Activated naive CD8-positive, alpha-beta T cell treated with anti-CD3 and anti-CD28 coated beads for 36 hours (primary cell): ENCODE measurements around the gene NSL1. TPM values are rescaled to one million over a fixed set of nuclear protein-coding genes. Genes with fewer than 3 reads are reported as not detected.
A peak's percentile ranks its signal among the peaks of the same experiment; 100 is the strongest.
"Not testable (repeated sequence)": the region's sequence is repeated elsewhere in the genome, so short reads cannot be mapped to it uniquely, and the experiment has no call there.

Experiments used
- DNase-seq: peaks from one replicate; pipeline ENCODE4 v3.0.0; 2021
- H3K27ac Mint-ChIP-seq: one replicate; pipeline ENCODE4 v1.8.0; 2022; ENCODE audit warnings: mild to moderate bottlenecking, moderate library complexity, mixed read lengths
- H3K27me3 Mint-ChIP-seq: one replicate; pipeline ENCODE4 v1.8.0; 2022; ENCODE audit warnings: mild to moderate bottlenecking, mixed read lengths
- H3K36me3 Mint-ChIP-seq: one replicate; pipeline ENCODE4 v1.8.0; 2021; ENCODE audit warnings: mild to moderate bottlenecking, mixed read lengths
- H3K4me1 Mint-ChIP-seq: one replicate; pipeline ENCODE4 v1.8.0; 2021; ENCODE audit warnings: mixed read lengths
- H3K4me3 Mint-ChIP-seq: one replicate; pipeline ENCODE4 v1.8.0; 2022; ENCODE audit warnings: mild to moderate bottlenecking, moderate library complexity, mixed read lengths
- H3K9me3 Mint-ChIP-seq: one replicate; pipeline ENCODE4 v1.8.0; 2022; ENCODE audit warnings: mixed read lengths
- total RNA-seq, 2 experiments: library from RNA; stranded (reverse); gene quantifications; one replicate each; pipeline ENCODE4 v1.2.3, GENCODE V29; 2021

NSL1 gene
- total RNA-seq = 10 to 100 TPM; 35.7 to 36.7 TPM

GRCh38 chr1:212791676-212792395 is at the start of gene NSL1, which contains the start of gene TATDN3:
Gene NSL1, minus strand, starts transcription at chr1:212791777. Its CDS starts 14 bp downstream, at chr1:212791763.
Gene TATDN3, plus strand, starts transcription at chr1:212791894. Its CDS starts 28 bp downstream, at chr1:212791922.
- Mint-ChIP-seq H3K27ac (peak within 1 kb of the TSS; percentile 95), H3K27me3 (no peaks in the 10 kb centered on the region), H3K4me3 (peak within 1 kb of the TSS; percentile 99), H3K4me1 (peaks cover 27% of the 10 kb centered on the region), H3K9me3 (no peaks in the 10 kb centered on the region), H3K36me3 (peaks cover 7% of the 10 kb centered on the region)
- peak; percentile 93 for DNase-seq

GRCh38 chr1:212838145-212838544 is 46.6 kb upstream of the NSL1 start:
- DNase-seq = no peak

GRCh38 chr1:212833211-212834207 is 41.9 kb upstream of the NSL1 start:
- not testable (repeated sequence) for H3K4me3 Mint-ChIP-seq, DNase-seq, H3K4me1 Mint-ChIP-seq, H3K27me3 Mint-ChIP-seq, H3K9me3 Mint-ChIP-seq, H3K27ac Mint-ChIP-seq, H3K36me3 Mint-ChIP-seq

More at GRCh38 chr1:212838145-212838544, 46.6 kb upstream of the NSL1 start:
- no peaks in the 10 kb centered on the region for H3K27me3 Mint-ChIP-seq
- H3K4me3 Mint-ChIP-seq = no peak overlapping the region
- no peak overlapping the region for H3K27ac Mint-ChIP-seq
- no peaks in the 10 kb centered on the region for H3K9me3 Mint-ChIP-seq
- no peaks in the 10 kb centered on the region for H3K36me3 Mint-ChIP-seq
- H3K4me1 Mint-ChIP-seq = peaks cover 2% of the 10 kb centered on the region

GRCh38 chr1:212828395-212828794 is 36.8 kb upstream of the NSL1 start:
- Mint-ChIP-seq H3K27me3 (no peaks in the 10 kb centered on the region), H3K36me3 (peaks cover 10% of the 10 kb centered on the region), H3K27ac (no peak overlapping the region), H3K4me1 (no peaks in the 10 kb centered on the region), H3K4me3 (no peak overlapping the region), H3K9me3 (peaks cover 17% of the 10 kb centered on the region)
- no peak for DNase-seq

- peaks cover 17% of the 10 kb centered on the region for H3K9me3 Mint-ChIP-seq
- H3K4me1 Mint-ChIP-seq = no peaks in the 10 kb centered on the region
- H3K36me3 Mint-ChIP-seq = peaks cover 10% of the 10 kb centered on the region
- DNase-seq = no peak
- H3K27me3 Mint-ChIP-seq = no peaks in the 10 kb centered on the region
- H3K27ac Mint-ChIP-seq = no peak overlapping the region
- no peak overlapping the region for H3K4me3 Mint-ChIP-seq
Measured at GRCh38 chr1:212827831-212828278, 36.3 kb upstream of the NSL1 start.

- Mint-ChIP-seq H3K27ac (no peak overlapping the region), H3K9me3 (peaks cover 17% of the 10 kb centered on the region)
Measured at GRCh38 chr1:212827171-212827776, 35.7 kb upstream of the NSL1 start.

GRCh38 chr1:212825798-212826452 is 34.3 kb upstream of the NSL1 start:
- Mint-ChIP-seq H3K36me3 (peaks cover 10% of the 10 kb centered on the region), H3K27ac (no peak overlapping the region), H3K9me3 (peaks cover 17% of the 10 kb centered on the region), H3K27me3 (no peaks in the 10 kb centered on the region), H3K4me3 (no peak overlapping the region), H3K4me1 (no peaks in the 10 kb centered on the region)
- no peak for DNase-seq

More at GRCh38 chr1:212827171-212827776, 35.7 kb upstream of the NSL1 start:
- H3K4me1 Mint-ChIP-seq = no peaks in the 10 kb centered on the region
- peaks cover 10% of the 10 kb centered on the region for H3K36me3 Mint-ChIP-seq
- no peak for DNase-seq
- H3K4me3 Mint-ChIP-seq = no peak overlapping the region
- no peaks in the 10 kb centered on the region for H3K27me3 Mint-ChIP-seq

- Mint-ChIP-seq H3K27me3 (no peaks in the 10 kb centered on the region), H3K9me3 (peaks cover 17% of the 10 kb centered on the region), H3K4me3 (no peak overlapping the region), H3K36me3 (peaks cover 10% of the 10 kb centered on the region), H3K27ac (no peak overlapping the region), H3K4me1 (peaks cover 4% of the 10 kb centered on the region)
- DNase-seq = no peak
Measured at GRCh38 chr1:212824201-212824600, 32.6 kb upstream of the NSL1 start.

- no peak overlapping the region for H3K4me3 Mint-ChIP-seq
- H3K27me3 Mint-ChIP-seq = no peaks in the 10 kb centered on the region
- H3K36me3 Mint-ChIP-seq = peaks cover 10% of the 10 kb centered on the region
- H3K4me1 Mint-ChIP-seq = peaks cover 4% of the 10 kb centered on the region
- H3K27ac Mint-ChIP-seq = no peak overlapping the region
- DNase-seq = no peak
- H3K9me3 Mint-ChIP-seq = peaks cover 17% of the 10 kb centered on the region
Measured at GRCh38 chr1:212822956-212823355, 31.4 kb upstream of the NSL1 start.

GRCh38 chr1:212820969-212821368 is 29.4 kb upstream of the NSL1 start:
- Mint-ChIP-seq H3K36me3 (peaks cover 8% of the 10 kb centered on the region), H3K27me3 (no peaks in the 10 kb centered on the region), H3K27ac (no peak overlapping the region), H3K9me3 (peaks cover 8% of the 10 kb centered on the region), H3K4me3 (no peak overlapping the region), H3K4me1 (peaks cover 4% of the 10 kb centered on the region)
- DNase-seq = no peak

- H3K4me1 Mint-ChIP-seq = peaks cover 4% of the 10 kb centered on the region
- H3K27ac Mint-ChIP-seq = no peak overlapping the region
- DNase-seq = no peak
- peak overlapping the region; percentile 3 for H3K4me3 Mint-ChIP-seq
- H3K9me3 Mint-ChIP-seq = peaks cover 2% of the 10 kb centered on the region
- H3K27me3 Mint-ChIP-seq = no peaks in the 10 kb centered on the region
- H3K36me3 Mint-ChIP-seq = peaks cover 3% of the 10 kb centered on the region
Measured at GRCh38 chr1:212819726-212820125, 28.1 kb upstream of the NSL1 start.

- peaks cover 4% of the 10 kb centered on the region for H3K4me1 Mint-ChIP-seq
- H3K27me3 Mint-ChIP-seq = no peaks in the 10 kb centered on the region
Measured at GRCh38 chr1:212816567-212817278, 25.1 kb upstream of the NSL1 start.

GRCh38 chr1:212814537-212815334 is 23.2 kb upstream of the NSL1 start:
- no peak for DNase-seq
- H3K36me3 Mint-ChIP-seq = no peaks in the 10 kb centered on the region
- H3K27me3 Mint-ChIP-seq = no peaks in the 10 kb centered on the region
- peaks cover 3% of the 10 kb centered on the region for H3K4me1 Mint-ChIP-seq
- no peak overlapping the region for H3K27ac Mint-ChIP-seq
- H3K4me3 Mint-ChIP-seq = no peak overlapping the region
- no peaks in the 10 kb centered on the region for H3K9me3 Mint-ChIP-seq

More at GRCh38 chr1:212816567-212817278, 25.1 kb upstream of the NSL1 start:
- no peak overlapping the region for H3K4me3 Mint-ChIP-seq
- H3K9me3 Mint-ChIP-seq = no peaks in the 10 kb centered on the region
- no peaks in the 10 kb centered on the region for H3K36me3 Mint-ChIP-seq
- DNase-seq = no peak
- no peak overlapping the region for H3K27ac Mint-ChIP-seq
